Stimulated activated naive CD4-positive, alpha-beta T cell (primary cell): ENCODE measurements around the gene CRABP1.

Source experiments
- DNase-seq, 6 experiments: peaks; one replicate each; lab custom pipeline; 2025; lab: John Stamatoyannopoulos, UW

The CRABP1 gene

DNA sequence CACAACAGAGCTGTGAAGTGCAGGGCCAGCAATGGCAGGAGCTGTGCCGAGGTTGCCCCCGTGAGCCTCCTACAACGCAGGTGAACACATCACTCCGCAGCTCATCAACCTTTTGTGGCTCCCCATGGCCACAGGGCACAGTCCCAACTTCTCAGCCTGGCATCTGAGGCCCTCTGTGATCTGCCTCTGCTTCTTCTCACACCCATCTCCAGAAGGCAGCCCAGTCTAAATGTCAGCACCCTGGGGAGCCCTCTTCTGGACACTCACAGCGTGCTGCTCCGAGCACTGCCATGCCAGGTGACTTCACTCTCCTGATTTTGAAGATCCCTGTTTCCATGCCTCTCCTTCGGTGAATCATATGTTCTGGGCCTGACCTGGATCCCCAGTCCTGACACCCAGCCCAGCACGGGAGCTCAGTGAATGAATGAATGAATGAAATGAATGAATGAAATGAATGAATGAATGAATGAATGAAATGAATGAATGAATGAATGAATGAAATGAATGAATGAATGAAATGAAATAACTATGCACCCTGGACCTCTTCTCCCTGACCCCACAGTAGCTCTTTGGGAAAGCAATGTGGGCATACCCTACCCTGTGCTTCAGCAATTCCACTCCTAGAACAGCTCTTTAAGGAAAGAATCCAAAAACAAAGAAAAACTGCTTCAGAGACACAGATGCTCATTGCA lies 22.9 kb upstream of the CRABP1 start:
- DNase-seq = no peak

DNA sequence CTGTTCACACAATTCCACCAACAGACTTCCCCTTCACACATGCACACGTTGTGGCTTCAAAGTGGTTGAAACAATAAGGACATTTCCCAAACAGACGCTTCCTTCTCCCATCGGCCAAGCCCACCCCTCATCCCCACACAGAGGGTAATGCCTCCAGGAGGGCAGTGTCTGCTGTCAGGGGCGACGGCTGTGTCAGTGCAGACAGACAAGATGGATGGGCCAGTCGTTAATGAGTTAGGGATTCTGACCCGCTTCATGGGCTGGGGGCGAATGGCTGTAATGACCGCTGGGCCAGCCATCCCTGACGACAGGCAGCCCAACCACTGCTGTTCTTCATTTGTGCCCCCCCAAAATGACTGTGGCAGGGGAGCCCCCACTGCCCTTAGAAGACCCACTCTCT lies 20.6 kb upstream of the CRABP1 start:
- DNase-seq = no peak

DNA sequence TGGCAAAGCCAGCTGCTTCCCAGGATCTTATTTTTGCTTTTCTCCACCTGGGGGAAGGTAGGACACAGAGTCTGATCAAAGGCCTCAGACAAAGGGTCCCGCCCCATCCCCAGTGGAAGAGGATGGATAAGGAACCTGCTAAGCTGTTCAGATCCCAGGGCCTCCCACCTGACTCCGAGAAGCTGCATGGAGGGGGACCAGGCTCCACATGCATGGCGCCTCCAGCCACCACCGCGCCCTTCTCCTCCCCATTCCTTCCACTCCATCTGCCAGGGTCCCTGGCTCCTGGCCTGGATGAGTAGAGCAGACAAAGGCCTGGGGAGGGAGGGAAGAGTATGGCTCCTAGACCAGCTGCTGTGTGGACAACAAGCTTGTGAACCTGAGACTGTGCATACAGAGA lies 20.0 kb upstream of the CRABP1 start:
- no peak for DNase-seq

DNA sequence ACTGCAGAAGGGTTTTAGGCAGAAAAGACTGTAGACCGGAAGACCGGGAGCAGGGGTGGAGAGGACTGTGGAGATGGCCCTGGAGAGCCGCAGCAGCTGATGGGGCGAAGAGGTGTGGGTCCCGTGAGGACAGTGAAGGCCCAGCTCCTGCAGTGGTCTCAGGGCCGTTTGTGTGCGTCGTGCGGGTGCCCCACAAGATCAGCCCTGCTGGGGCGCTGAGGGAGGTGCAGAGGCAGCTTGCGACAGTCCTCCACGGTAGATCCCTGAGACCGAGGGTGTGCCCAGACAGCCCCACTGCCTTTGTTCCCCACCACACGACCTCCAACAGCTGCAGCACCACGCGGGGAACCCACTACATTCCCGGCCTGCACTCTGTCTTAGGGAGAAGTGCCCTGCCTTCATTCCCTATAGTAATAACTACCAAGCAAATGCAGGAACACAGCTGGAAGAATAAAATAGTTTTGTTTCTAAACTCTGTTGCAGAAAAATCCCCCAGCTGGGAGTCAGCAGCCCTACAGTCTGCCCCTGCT lies 19.0 kb upstream of the CRABP1 start:
- no peak for DNase-seq

DNA sequence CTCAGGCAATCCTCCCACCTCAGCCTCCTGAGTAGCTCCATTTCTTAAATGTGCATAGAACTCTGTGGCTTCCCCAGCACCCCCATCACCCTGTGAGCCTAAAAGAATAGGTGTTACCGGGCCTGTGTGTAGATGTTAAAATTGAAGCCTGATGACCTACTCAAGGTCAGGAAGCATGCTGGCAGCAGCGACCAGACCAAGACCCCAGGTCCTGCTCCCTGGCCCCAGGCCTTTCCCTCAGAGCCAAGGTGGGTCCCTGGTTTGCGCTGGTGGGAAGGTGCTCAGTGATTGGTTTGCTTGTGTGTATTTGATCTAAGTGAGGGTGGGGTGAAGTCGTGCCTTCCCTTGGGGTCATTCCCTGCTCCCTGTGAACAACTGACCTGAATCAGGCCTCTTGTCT lies 18.4 kb upstream of the CRABP1 start:
- no peak for DNase-seq

DNA sequence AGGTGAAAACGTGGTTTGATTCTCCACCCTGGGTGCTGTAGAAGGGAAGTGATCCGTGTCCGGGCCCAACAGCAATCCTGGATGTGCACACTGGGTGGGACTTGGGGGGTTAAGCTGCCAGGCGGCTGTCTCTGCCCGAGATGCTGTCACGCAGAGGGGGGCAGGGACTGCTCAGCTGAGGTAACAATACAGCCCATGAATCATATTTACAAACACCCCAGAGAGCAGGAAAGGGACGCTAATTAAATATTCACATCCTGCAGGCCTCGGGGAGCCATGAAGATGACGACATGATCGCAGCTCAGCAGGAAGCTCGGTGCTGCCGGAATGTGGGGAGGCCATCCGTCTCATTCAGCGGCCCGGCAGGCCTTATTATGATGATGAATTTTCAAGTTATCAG lies 17.9 kb upstream of the CRABP1 start:
- no peak for DNase-seq

DNA sequence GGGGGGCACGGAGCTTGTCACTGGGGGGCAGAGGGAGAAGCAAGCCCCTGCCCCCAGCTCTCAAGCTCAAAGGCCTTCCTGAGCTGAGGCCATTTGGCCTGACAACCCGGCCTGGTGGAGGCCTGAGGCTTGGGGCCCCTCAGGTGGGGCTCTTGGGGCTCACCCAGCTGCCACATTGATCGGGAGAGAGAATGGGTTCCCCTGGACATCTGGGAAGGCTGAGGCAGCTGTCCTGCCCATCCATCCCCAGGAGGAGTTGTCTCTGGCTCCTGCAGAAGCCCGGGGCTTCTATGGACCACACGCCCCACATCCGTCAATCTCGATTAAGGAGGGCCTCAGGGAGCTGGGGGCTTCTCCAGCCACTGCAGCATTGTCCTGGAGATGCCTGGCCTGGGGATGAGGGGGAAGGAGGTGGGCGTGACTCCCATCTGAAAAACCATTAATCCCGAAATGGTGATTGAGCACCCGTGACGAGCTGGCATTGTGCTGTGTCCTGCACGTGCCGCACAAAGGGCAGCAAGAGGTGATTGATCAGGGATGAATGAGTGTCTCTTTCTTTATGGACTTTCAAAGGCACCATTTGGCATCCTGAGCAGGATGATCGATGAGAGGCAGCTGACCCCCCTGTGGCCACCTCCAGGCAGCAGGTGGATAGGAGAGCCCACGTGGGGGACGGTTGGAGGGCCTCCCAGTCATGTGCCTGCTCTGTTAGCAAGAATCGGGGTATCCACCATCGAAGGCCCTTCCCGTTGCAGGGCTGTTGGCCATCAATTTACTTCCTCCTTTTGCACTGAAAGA lies 17.2 kb upstream of the CRABP1 start:
- no peak for DNase-seq

DNA sequence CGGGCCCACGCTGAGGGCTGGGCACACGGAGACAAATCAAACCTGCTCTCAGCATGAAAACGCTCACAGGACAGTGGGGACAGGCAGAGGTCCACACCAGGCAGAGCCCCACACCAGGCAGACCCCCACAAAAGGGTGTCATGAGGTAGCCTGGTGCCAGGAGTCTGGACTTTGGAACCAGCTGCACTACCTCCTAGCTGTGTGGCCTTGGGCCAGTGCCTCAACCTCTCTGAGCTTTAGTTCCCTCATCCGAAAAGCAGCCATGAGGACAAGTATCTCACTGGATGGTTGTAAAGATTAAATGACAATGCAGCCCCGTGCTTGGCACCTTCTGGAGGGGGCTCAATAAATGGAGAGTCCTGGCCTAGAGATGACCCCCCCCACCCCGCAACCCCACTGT lies 16.5 kb upstream of the CRABP1 start:
- DNase-seq = no peak

DNA sequence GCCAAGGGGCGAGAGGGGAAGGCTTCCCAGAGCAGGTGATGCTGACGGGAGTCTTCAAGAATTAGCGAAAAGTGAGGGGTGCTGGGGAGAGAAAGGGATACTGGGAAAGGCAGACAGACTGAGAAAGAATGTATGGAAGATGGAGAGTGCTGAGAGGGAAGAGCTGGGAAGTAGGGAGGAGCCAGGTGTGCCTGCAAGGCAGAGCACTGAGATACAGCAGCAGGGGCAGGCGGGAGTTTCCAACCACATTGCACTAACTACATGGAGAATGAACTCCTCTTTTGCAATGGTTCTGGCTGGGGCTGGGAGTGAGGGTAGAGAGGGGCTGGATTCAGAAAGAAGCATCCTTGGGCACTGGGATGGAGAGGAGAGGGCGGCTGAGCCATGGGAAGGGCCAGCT lies 16.0 kb upstream of the CRABP1 start:
- DNase-seq = no peak

DNA sequence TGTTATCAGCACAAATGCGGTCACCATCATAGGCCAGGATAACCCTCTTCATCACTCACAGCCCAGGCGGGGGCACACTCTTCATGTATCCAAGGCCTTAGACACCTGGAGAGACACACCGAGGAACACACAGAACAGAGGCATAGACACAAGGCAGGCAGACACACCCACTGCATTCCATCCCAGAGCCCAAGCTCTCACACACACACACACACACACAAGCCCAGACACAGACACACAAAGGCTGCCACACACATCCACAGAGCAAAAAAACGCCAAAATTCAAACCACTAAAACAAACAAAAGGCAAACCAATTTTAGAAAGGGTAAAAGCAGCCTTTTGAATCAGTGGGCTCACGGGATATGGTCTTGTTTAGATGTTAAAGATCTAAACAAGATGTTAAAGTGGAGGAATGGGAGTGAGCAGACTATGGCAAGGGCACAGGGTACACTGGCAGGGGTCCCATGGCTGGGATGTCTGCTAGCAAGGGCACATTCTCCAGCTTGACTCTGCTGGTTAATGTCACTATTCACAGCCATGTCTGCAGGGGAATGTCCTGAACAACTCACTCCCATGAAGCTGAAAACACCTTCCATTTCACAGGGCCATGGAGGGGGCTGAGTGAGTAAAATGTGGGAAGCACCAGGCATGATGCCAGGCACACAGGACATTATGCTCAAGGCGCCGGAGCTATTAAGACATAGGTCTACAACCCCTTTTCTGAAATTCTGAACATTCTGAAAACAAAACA lies 14.9 kb upstream of the CRABP1 start:
- DNase-seq = no peak

DNA sequence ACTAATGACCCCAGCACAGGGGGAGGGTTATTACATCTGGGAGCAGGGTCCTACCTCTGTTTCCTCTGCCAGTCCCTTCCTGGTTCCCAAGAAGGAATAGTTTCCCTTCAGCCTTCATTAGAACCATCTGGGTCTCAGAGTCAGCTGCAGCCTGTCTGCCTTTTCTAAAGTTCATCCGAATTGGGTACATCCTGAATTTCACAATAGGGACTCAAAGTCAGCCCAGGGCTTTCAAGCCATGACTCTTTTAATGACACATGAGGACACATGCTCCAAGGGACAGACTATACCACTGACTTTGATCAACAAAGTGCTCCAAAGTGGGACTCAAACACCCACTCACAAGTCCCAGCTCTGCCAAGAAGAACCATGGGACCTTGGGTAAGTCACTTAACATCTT lies 12.7 kb upstream of the CRABP1 start:
- DNase-seq = no peak

DNA sequence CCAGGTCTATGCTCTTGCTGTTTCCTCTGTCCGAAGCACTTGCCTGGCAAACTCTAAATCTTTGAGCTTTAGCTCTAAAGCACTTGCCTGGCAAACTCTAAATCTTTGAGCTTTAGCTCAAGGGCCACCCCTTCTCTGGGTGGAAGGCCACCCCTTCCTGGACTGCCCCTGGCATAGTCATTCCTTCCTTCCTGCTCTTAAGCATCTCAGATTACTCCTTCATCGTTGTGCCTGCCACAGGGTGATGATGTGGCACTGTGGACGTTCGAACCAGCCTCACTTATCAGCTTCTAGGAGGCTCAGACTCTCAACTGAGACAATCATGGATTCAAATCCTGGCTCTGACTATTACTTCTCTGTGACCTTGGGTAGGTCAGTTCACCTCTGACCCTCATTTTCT lies 10.5 kb upstream of the CRABP1 start:
- no peak for DNase-seq

DNA sequence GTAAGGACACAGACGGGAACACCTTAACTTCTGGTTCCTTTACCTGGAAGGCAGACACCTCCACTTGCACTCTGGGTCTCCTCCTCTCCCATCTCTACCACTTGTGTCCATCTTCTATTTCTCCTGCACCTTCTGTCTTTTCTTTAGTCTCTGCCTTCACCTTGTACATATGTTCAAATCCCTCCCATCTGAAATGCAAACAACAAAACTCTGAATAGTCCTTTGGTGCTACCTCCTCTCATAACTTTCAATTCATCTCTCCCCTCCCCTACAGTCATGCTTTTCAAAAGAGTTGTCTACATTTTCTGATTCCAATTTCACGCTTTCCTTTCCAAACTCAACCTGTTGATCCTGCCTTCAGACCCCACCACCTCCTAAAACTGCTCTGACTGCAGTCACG lies 5.3 kb upstream of the CRABP1 start:
- DNase-seq = no peak

DNA sequence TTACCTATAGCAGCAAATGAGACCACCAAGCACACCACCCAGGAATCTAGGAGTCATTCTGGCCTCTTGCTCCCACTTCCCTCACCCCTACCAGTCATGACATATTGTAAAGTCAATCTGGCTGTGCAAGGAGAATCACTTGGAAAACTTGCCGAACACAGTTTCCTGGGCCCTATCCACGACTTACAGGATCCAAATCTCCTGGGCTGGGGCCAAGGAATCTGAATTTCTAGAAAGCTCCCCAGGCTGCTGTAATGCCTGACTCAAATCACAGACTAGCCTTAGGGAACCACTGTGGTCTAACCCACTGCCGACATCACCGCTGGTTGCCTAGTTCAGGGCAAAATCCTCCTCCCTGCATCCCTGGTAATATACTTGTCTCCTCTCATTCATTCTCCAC lies 4.2 kb upstream of the CRABP1 start:
- no peak for DNase-seq

DNA sequence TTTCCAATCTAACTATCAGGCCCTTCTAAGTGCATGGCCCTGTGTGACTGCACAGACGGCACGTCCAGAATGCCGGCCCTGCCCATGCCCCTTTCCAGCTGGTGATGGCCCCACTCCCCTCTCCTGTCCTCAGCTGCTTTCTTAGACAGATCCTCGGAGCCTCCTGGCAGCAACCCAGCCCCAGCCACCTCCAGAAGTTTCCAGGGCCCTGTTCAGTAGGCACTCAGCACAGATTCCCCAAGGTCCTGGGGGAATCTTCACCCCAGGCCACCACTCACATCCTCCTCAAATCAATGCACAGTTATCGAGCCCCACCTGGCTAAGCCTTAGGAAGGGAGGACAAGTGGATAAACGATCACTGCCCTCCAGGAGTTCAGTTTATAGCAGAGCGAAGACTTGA lies 1.4 kb upstream of the CRABP1 start:
- DNase-seq = no peak

DNA sequence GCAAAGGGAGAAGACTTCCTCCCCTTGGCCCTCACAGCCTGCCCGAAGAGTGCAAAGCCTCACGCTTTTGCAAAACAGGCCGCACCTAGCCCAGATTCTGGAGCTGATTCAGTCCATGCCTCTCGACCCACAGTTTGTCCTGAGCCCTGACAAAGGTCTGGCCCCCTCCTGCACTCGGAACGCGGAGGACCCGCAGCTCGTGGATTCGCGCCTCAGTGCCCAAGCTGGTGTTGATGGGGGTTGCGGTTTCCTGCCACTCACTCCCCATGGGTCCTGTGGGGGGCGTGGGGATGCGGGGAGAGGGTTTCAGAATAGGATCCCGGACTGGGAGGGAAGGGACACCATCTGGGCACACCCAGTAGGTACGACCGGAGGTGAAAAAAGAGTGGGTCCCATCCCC lies 594 bp upstream of the CRABP1 start:
- DNase-seq = no peak

DNA sequence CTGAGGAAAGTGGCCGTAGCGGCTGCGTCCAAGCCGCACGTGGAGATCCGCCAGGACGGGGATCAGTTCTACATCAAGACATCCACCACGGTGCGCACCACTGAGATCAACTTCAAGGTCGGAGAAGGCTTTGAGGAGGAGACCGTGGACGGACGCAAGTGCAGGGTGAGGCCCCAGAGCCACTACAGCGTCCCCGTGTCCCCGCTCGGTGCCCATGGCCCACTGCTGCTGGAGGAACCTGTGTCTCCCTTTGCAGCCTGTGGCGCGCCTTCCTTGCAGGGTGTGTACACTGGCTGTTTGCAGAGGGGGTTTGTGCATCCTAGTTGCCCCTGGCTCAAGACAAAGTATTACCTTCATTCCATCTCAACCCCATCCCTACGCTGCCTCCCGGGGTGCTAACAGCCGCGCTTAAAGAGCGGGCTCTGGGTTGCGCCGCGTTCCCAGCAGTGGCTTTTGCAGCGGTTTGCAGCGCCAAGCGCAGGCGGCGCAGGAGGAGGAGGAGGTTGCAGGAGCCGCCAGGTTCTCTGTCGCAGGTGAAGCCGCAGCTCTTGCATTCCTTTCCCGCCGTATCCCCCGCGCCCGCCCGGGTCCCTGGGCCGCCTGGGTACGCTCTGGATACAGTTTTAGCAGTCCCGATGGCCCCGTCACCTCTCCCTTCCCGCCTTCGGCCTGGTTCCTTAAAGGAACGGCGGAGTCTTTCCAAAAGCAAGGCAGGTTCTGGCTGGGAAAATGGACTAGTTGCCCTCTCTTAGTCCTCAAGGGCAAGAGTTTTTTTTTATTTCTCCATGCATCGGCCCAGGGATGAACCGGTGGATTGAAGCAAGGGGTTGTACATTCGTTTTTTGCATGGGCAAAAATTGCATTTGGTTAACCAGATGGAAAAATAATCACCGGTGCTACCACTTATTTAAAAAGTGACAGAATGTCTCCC lies 1.2 kb downstream of the CRABP1 start:
- DNase-seq = no peak

DNA sequence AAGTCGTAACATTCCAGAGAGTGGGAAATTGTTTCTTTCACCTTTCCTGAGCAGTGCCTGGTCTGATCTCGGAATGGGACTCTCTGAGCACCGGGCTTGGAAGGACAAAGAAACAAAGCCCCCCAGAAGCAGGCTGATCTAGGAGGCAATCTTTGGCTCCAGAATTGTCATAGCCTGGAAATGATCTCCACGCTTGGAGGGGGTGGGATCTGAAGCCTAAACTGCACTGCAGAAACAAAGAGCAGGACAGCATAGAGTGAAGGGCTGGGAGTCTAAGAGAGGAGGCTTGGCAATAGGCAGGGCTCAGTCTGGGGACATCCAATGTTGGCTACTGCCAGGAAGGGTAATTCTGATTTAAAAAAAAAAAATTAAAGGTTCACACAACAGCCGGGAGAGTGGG lies 1.9 kb downstream of the CRABP1 start:
- no peak for DNase-seq

DNA sequence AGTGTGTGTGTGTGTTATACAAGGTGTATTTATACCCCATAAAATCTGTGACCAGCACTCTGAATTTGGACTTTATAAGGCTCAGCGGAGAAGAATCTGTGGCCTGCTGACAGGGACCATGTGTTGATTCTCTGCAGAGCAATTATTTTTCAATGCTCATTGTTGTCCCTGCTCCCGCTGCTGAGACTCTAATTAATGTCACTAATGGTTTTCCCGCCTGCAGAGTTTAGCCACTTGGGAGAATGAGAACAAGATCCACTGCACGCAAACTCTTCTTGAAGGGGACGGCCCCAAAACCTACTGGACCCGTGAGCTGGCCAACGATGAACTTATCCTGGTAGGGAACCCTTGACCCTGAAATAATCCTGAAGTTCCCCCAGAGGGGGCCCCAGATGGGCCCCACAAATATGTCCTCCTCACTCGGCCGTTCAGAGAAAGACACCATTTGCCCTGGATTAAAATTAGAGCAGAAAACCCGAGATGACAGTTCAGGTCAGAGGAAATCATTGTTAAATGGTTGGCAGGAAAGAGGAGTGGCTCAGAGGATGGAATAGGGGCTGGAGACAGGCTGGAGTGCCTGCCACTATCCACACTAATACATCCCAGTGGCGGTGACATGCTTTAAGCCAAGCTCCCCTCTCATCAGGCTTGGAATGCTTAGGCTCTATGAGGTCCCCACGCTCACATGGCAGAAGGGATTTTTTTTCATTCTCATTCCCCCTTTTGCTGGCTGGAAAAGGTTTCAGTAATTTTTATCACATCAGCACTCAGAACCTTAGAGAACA lies 3.3 kb downstream of the CRABP1 start:
- no peak for DNase-seq

DNA sequence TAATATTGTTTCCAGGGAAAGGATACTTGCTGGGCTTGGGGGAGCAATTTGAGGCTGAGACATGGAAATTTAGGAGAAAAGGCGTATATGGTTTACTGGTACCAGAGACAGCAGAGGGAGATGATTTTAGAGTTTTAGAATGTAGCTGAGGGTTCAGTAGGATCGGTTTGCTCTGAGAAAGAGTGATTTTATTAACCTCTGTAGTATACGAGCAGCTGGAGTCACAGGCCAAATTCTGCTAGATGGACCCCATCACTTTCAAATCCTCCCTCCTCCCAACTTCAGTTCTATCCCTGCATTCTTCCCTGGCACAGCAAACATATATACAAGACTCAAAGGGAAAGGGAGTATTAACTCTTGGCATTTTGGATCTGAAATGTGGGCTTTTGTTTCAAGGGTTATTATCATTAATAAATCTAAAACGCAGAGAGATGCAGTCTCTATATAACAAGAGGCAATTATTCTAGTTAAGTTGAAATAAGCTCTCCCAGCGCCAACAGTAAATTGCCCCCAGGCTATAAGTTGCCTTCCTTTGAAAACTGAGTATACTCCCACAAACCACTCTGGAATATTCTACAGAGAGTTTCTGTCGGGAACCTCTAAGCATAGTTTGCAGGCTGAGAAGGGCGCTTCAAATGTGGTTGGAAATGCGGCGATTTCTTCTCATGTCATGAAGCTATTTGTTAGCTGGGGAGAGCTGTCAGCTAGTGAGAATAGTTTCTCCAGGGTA lies 5.4 kb downstream of the CRABP1 start:
- DNase-seq = no peak
